HG03066 (cell line): ENCODE results near the gene SLC39A10.
"Not testable (repeated sequence)": the region's sequence is repeated elsewhere in the genome, so short reads cannot be mapped to it uniquely, and the experiment has no call there.

Experiments used
- ATAC-seq: cut with Tn5 transposase; IDR thresholded peaks from one replicate; pipeline ENCODE4 v1.9.1; 2021; ENCODE audit warnings: low read depth; ENCODE audit not compliant: unreplicated experiment

Gene SLC39A10

GRCh38 chr2:195656859-195657633, at the start of gene SLC39A10:
SLC39A10 (plus strand) TSS chr2:195657226; CDS start chr2:195680043, 22,817 bp downstream.
- peak; percentile 76 for ATAC-seq

GRCh38 chr2:195608768-195609454, 48.1 kb upstream of the SLC39A10 start:
- no peak for ATAC-seq

- ATAC-seq, result no peak
Observed at GRCh38 chr2:195610717-195611116, 46.3 kb upstream of the SLC39A10 start.

GRCh38 chr2:195612611-195613495, 44.2 kb upstream of the SLC39A10 start:
- ATAC-seq, result no peak

GRCh38 chr2:195613922-195614321, 43.1 kb upstream of the SLC39A10 start:
- no peak for ATAC-seq

GRCh38 chr2:195619590-195619989, 37.4 kb upstream of the SLC39A10 start:
- ATAC-seq, result no peak

- no peak for ATAC-seq
Observed at GRCh38 chr2:195620501-195620900, 36.5 kb upstream of the SLC39A10 start.

- no peak for ATAC-seq
Observed at GRCh38 chr2:195622966-195623365, 34.1 kb upstream of the SLC39A10 start.

- ATAC-seq, result no peak
Observed at GRCh38 chr2:195626507-195626906, 30.5 kb upstream of the SLC39A10 start.

GRCh38 chr2:195628666-195629065, 28.4 kb upstream of the SLC39A10 start:
- ATAC-seq, result no peak

- ATAC-seq, result no peak
Observed at GRCh38 chr2:195632856-195633572, 24.0 kb upstream of the SLC39A10 start.

GRCh38 chr2:195633573-195633870, 23.5 kb upstream of the SLC39A10 start:
- no peak for ATAC-seq

GRCh38 chr2:195633974-195634373, 23.1 kb upstream of the SLC39A10 start:
- no peak for ATAC-seq

- ATAC-seq, result no peak
Observed at GRCh38 chr2:195636890-195637289, 20.1 kb upstream of the SLC39A10 start.

- no peak for ATAC-seq
Observed at GRCh38 chr2:195638750-195639149, 18.3 kb upstream of the SLC39A10 start.

- ATAC-seq, result no peak
Observed at GRCh38 chr2:195639238-195639858, 17.7 kb upstream of the SLC39A10 start.

- ATAC-seq, result no peak
Observed at GRCh38 chr2:195639959-195640358, 17.1 kb upstream of the SLC39A10 start.

GRCh38 chr2:195642027-195642678, 14.9 kb upstream of the SLC39A10 start:
- no peak for ATAC-seq

GRCh38 chr2:195642679-195643068, 14.4 kb upstream of the SLC39A10 start:
- no peak for ATAC-seq

GRCh38 chr2:195644708-195645107, 12.3 kb upstream of the SLC39A10 start:
- ATAC-seq, result not testable (repeated sequence)
